Cardiac muscle cell (in vitro differentiated cells and primary cell): ENCODE measurements around the gene MYH10. TPM values are rescaled to one million over a fixed set of nuclear protein-coding genes. Genes with fewer than 3 reads are reported as not detected.
A peak's percentile ranks its signal among the peaks of the same experiment; 100 is the strongest.

ENCODE experiments used
- DNase-seq, 2 donors: peaks; one replicate each; pipeline versions ENCODE4 v3.0.0 to v3.0.0-alpha.2; 2010 to 2017; ENCODE audit warnings: low read depth in 1 of 2, low spot score in 1 of 2
- H3K27ac ChIP-seq: fragments of 200-600 bp; sonication (generic); 2 replicates; pipeline ENCODE4 v1.5.1; 2016
- H3K27me3 ChIP-seq: fragments of 200-600 bp; sonication (generic); 2 replicates; pipeline ENCODE4 v1.6.0; 2016; ENCODE audit warnings: control low read depth
- H3K36me3 ChIP-seq: fragments of 200-600 bp; sonication (generic); 2 replicates; pipeline ENCODE4 v1.5.1; 2016; ENCODE audit warnings: control low read depth
- H3K4me1 ChIP-seq: fragments of 200-600 bp; sonication (generic); 2 replicates; pipeline ENCODE4 v1.8.1; 2017; ENCODE audit warnings: low read depth, mild to moderate bottlenecking, mixed run types
- H3K4me3 ChIP-seq: fragments of 200-600 bp; sonication (generic); 2 replicates; pipeline ENCODE4 v1.5.1; 2016; ENCODE audit warnings: mild to moderate bottlenecking
- H3K9me3 ChIP-seq: fragments of 200-600 bp; sonication (generic); 2 replicates; pipeline ENCODE4 v1.5.1; 2017; ENCODE audit warnings: low read depth, mild to moderate bottlenecking, control low read depth
- CTCF ChIP-seq: IDR thresholded peaks from 2 replicates; pipeline ENCODE4 v1.5.1; 2012; ENCODE audit warnings: low read depth, mild to moderate bottlenecking, low read length
- polyA plus RNA-seq: library from polyadenylated mRNA; unstranded; fragments of >200 nt; fragmentation: Nextera tagmentation; extraction: Ambion mirVana; gene quantifications from 2 replicates; pipeline ENCODE4 v1.2.1, GENCODE V29; 2016
- total RNA-seq: library from RNA; depleted of rRNA; stranded (reverse); fragments of >200 nt; gene quantifications from 2 replicates; pipeline ENCODE4 v1.2.3, GENCODE V29; 2016

Gene MYH10
- total and polyA plus RNA-seq, 2 experiments from 2014 or later = 147 to 194 TPM

- Histone ChIP-seq H3K4me3 (no peak overlapping the region), H3K27ac (peak overlapping the region; percentile 39), H3K9me3 (no peaks in the 10 kb centered on the region), H3K36me3 (peaks cover 74% of the 10 kb centered on the region), H3K27me3 (no peaks in the 10 kb centered on the region), H3K4me1 (no peaks in the 10 kb centered on the region)
- peak in 1 of 2 donors; percentile 94 for DNase-seq
- TF ChIP-seq CTCF = peak; percentile 24
These were observed 141.6 kb downstream of the MYH10 start for GRCh38 chr17:8488901-8489300.

- no peak for DNase-seq
- no peak overlapping the region for H3K4me3 ChIP-seq
- H3K4me1 ChIP-seq = no peaks in the 10 kb centered on the region
- H3K9me3 ChIP-seq = no peaks in the 10 kb centered on the region
- no peaks in the 10 kb centered on the region for H3K27me3 ChIP-seq
- H3K27ac ChIP-seq = peak overlapping the region; percentile 39
- peaks cover 78% of the 10 kb centered on the region for H3K36me3 ChIP-seq
- TF ChIP-seq CTCF = no peak
These were observed 142.0 kb downstream of the MYH10 start for GRCh38 chr17:8488491-8488890.

- Histone ChIP-seq H3K9me3 (no peaks in the 10 kb centered on the region), H3K27me3 (no peaks in the 10 kb centered on the region), H3K27ac (no peak overlapping the region), H3K36me3 (peaks cover 83% of the 10 kb centered on the region), H3K4me3 (no peak overlapping the region), H3K4me1 (no peaks in the 10 kb centered on the region)
- no peak for DNase-seq
- no peak for TF ChIP-seq CTCF
These were observed 142.8 kb downstream of the MYH10 start for GRCh38 chr17:8487743-8488142.

GRCh38 chr17:8487130-8487645 is 143.3 kb downstream of the MYH10 start:
- H3K27ac ChIP-seq = no peak overlapping the region
- H3K36me3 ChIP-seq = peaks cover 78% of the 10 kb centered on the region
- DNase-seq = no peak

GRCh38 chr17:8485491-8485890 is 145.0 kb downstream of the MYH10 start:
- no peaks in the 10 kb centered on the region for H3K27me3 ChIP-seq
- H3K36me3 ChIP-seq = peaks cover 73% of the 10 kb centered on the region
- H3K4me1 ChIP-seq = no peaks in the 10 kb centered on the region
- DNase-seq = no peak
- H3K27ac ChIP-seq = no peak overlapping the region
- no peak for TF ChIP-seq CTCF
- H3K4me3 ChIP-seq = no peak overlapping the region
- H3K9me3 ChIP-seq = no peaks in the 10 kb centered on the region

More at GRCh38 chr17:8487130-8487645, 143.3 kb downstream of the MYH10 start:
- no peaks in the 10 kb centered on the region for H3K4me1 ChIP-seq
- H3K27me3 ChIP-seq = no peaks in the 10 kb centered on the region
- no peak for TF ChIP-seq CTCF
- H3K4me3 ChIP-seq = no peak overlapping the region
- H3K9me3 ChIP-seq = no peaks in the 10 kb centered on the region

GRCh38 chr17:8484465-8484864 is 146.1 kb downstream of the MYH10 start:
- Histone ChIP-seq H3K9me3 (no peaks in the 10 kb centered on the region), H3K4me3 (no peak overlapping the region), H3K27me3 (no peaks in the 10 kb centered on the region), H3K4me1 (no peaks in the 10 kb centered on the region), H3K27ac (no peak overlapping the region), H3K36me3 (peaks cover 76% of the 10 kb centered on the region)
- DNase-seq = no peak
- no peak for TF ChIP-seq CTCF
